Natural killer cell (primary cell): Measurements from ENCODE around the gene UGT1A8. TPM values are rescaled to one million over a fixed set of nuclear protein-coding genes. Genes with fewer than 3 reads are reported as not detected.

ENCODE experiments used
- ATAC-seq, 3 donors: fragments of 150-1000 bp in 2 of 3; fragments of 200-7000 bp in 1 of 3; cut with Tn5 transposase; 1 replicate in 1 of 3; 2 replicates in 2 of 3; pipeline ENCODE4 v1.10.0; 2021; ENCODE audit warnings: mild to moderate bottlenecking in 2 of 3, moderate library complexity in 2 of 3
- DNase-seq, 2 donors: peaks; one replicate each; pipeline versions ENCODE4 v3.0.0 to v3.0.0-alpha.2; 2013 to 2021; ENCODE audit warnings: mixed read lengths in 1 of 2
- H3K27ac ChIP-seq: one replicate; pipeline ENCODE4 v1.5.1; 2013; ENCODE audit warnings: mild to moderate bottlenecking, low read length
- H3K27me3 ChIP-seq: one replicate; pipeline ENCODE4 v1.6.1; 2013; ENCODE audit warnings: low read length; ENCODE audit not compliant: control insufficient read depth, insufficient read depth
- H3K36me3 ChIP-seq: one replicate; pipeline ENCODE4 v1.6.1; 2013; ENCODE audit warnings: low read length; ENCODE audit not compliant: control insufficient read depth, insufficient read depth
- H3K4me1 ChIP-seq: one replicate; pipeline ENCODE4 v1.6.1; 2013; ENCODE audit warnings: low read length; ENCODE audit not compliant: control insufficient read depth, insufficient read depth
- H3K4me3 ChIP-seq: one replicate; pipeline ENCODE4 v1.5.1; 2013; ENCODE audit warnings: low read length
- H3K9me3 ChIP-seq: one replicate; pipeline ENCODE4 v1.6.1; 2013; ENCODE audit warnings: low read length; ENCODE audit not compliant: control insufficient read depth, insufficient read depth
- H3K27ac Mint-ChIP-seq, 2 donors: one replicate each; pipeline ENCODE4 v1.8.0; 2022; ENCODE audit warnings: mild to moderate bottlenecking in 2 of 2, mixed read lengths in 2 of 2, moderate library complexity in 1 of 2
- H3K27me3 Mint-ChIP-seq, 2 donors: one replicate each; pipeline ENCODE4 v1.8.0; 2022; ENCODE audit warnings: low read depth in 2 of 2, mixed read lengths in 2 of 2
- H3K36me3 Mint-ChIP-seq: one replicate; pipeline ENCODE4 v1.8.0; 2022; ENCODE audit warnings: mixed read lengths
- H3K4me1 Mint-ChIP-seq, 2 donors: one replicate each; pipeline ENCODE4 v1.8.0; 2022; ENCODE audit warnings: mixed read lengths in 2 of 2
- H3K4me3 Mint-ChIP-seq: one replicate; pipeline ENCODE4 v1.8.0; 2022; ENCODE audit warnings: mild to moderate bottlenecking, moderate library complexity, mixed read lengths
- H3K9me3 Mint-ChIP-seq, 2 donors: one replicate each; pipeline ENCODE4 v1.8.0; 2022; ENCODE audit warnings: mixed read lengths in 2 of 2
- CTCF ChIP-seq: fragments of 200-600 bp; IDR thresholded peaks from one replicate; pipeline ENCODE4 v1.8.0; 2022; ENCODE audit warnings: antibody characterized with exemption
- WGBS: methylation state at CpG from one replicate; pipeline ENCODE4 v1.1.7; 2013; ENCODE audit warnings: missing lambda C conversion rate; ENCODE audit not compliant: insufficient coverage; 5-methylcytosine and 5-hydroxymethylcytosine counted together
- intact Hi-C: fragments of 100-400 bp; cut with micrococcal nuclease; formaldehyde crosslinking; loops from one replicate; pipeline ENCODE4 v1.14.2; 2022
- total RNA-seq, 4 donors: library from RNA; stranded (reverse); fragments of 120-200 nt in 1 of 4; gene quantifications; one replicate each; pipeline versions ENCODE4 v1.2.3 to v1.2.4, GENCODE V29; 2013 to 2022

The UGT1A8 gene
- total RNA-seq, 3 donors from 2014 or later (not counting 1 experiment from before 2014, with no cell fraction given), result not detected

GRCh38 chr2:233817995-233818638, 200.7 kb downstream of the UGT1A8 start:
- intact Hi-C loops, result no loop called here
- H3K27me3 ChIP-seq, result no peaks in the 10 kb centered on the region
- no peaks in the 10 kb centered on the region for H3K4me1 ChIP-seq
- H3K36me3 ChIP-seq, result no peaks in the 10 kb centered on the region
- H3K9me3 Mint-ChIP-seq, result no peaks in the 10 kb centered on the region
- ATAC-seq (no peak), DNase-seq (no peak)
- H3K27me3 Mint-ChIP-seq, result peaks cover 11 to 21% of the 10 kb centered on the region in 2 donors
- no peak overlapping the region for H3K27ac Mint-ChIP-seq
- TF ChIP-seq CTCF, result no peak
- peaks cover 0 to 5% of the 10 kb centered on the region in 2 donors for H3K4me1 Mint-ChIP-seq
- WGBS, result 89% methylated on average over 11 of the region's 11 CpGs
- no peak overlapping the region for H3K27ac ChIP-seq
- no peaks in the 10 kb centered on the region for H3K9me3 ChIP-seq
- H3K4me3 Mint-ChIP-seq, result no peak overlapping the region
- H3K4me3 ChIP-seq, result no peak overlapping the region
- H3K36me3 Mint-ChIP-seq, result no peaks in the 10 kb centered on the region

GRCh38 chr2:233818639-233819621, 201.5 kb downstream of the UGT1A8 start:
- H3K4me3 Mint-ChIP-seq, result no peak overlapping the region
- H3K9me3 ChIP-seq, result no peaks in the 10 kb centered on the region
- no peaks in the 10 kb centered on the region for H3K4me1 ChIP-seq
- H3K27me3 ChIP-seq, result no peaks in the 10 kb centered on the region
- H3K4me3 ChIP-seq, result no peak overlapping the region
- no peaks in the 10 kb centered on the region for H3K36me3 ChIP-seq
- ATAC-seq (no peak), DNase-seq (no peak)
- H3K36me3 Mint-ChIP-seq, result no peaks in the 10 kb centered on the region
- H3K4me1 Mint-ChIP-seq, result peaks cover 0 to 5% of the 10 kb centered on the region in 2 donors
- intact Hi-C loops, result no loop called here
- no peak for TF ChIP-seq CTCF
- H3K27ac ChIP-seq, result no peak overlapping the region
- H3K9me3 Mint-ChIP-seq, result no peaks in the 10 kb centered on the region
- H3K27me3 Mint-ChIP-seq, result peaks cover 11 to 21% of the 10 kb centered on the region in 2 donors
- 72% methylated on average over 17 of the region's 17 CpGs for WGBS
- H3K27ac Mint-ChIP-seq, result no peak overlapping the region

- Histone ChIP-seq H3K27me3 (no peaks in the 10 kb centered on the region), H3K36me3 (no peaks in the 10 kb centered on the region), H3K9me3 (no peaks in the 10 kb centered on the region), H3K4me1 (no peaks in the 10 kb centered on the region), H3K4me3 (no peak overlapping the region), H3K27ac (no peak overlapping the region)
- Mint-ChIP-seq H3K27me3 (peaks cover 10 to 14% of the 10 kb centered on the region in 2 donors), H3K27ac (no peak overlapping the region), H3K4me3 (no peak overlapping the region), H3K36me3 (no peaks in the 10 kb centered on the region), H3K9me3 (no peaks in the 10 kb centered on the region), H3K4me1 (peaks cover 0 to 5% of the 10 kb centered on the region in 2 donors)
- no peak for DNase-seq
- no peak for TF ChIP-seq CTCF
- 83% methylated on average over 18 of the region's 18 CpGs for WGBS
- ATAC-seq, result no peak
- intact Hi-C loops, result no loop called here
Measured at GRCh38 chr2:233819884-233820773, 202.7 kb downstream of the UGT1A8 start.
